Heart left ventricle (tissue), 11 donors: ENCODE measurements around the gene MEGF9. TPM values are rescaled to one million over a fixed set of nuclear protein-coding genes. Genes with fewer than 3 reads are reported as not detected.

ENCODE experiments used
- polyA plus RNA-seq, 2 donors: library from polyadenylated mRNA; stranded (reverse); fragments of 200-250 nt; gene quantifications; one replicate each; pipeline ENCODE4 v1.2.3, GENCODE V29; 2013
- total RNA-seq, 9 donors: library from RNA; depleted of rRNA in 2 of 9; stranded (reverse); fragments of >200 nt in 2 of 9; fragmentation: NEBNext Ultra II Directional in 3 of 9; extraction: Animal tissue kit (Norgen Biotek cat#: 25700) in 3 of 9; gene quantifications; one replicate each; pipeline versions ENCODE4 v1.1.0 to v1.2.4, GENCODE V29; 2016 to 2023
- donor health status: ischemic (EF 13 %, LVEDD 7.1; RV severe dilation, severe dysfunction).
- donor health status: healthy with polysubstance abuse.
- donor health status: DM: no; HTN: yes; CAD: no.
- donor health status: DM: no; HTN: no; CAD: no.
- donor health status: ischemic (EF 25% LVEDD 5.7; RV mildly dilated, moderate dysfunction).
- donor health status: healthy.
- donor health status: DM: yes; HTN: yes; CAD: no.
- donor health status: PGD.
- donor health status: nonischemic (EF 23%, LVEDD 6.1; RV moderate dilation, normal function).

MEGF9 gene
- total and polyA plus RNA-seq, 11 donors, result 2.2 to 46.0 (median 12.8) TPM

Other genes with a start within 250 kb of the MEGF9 start
- gene CDK5RAP2, start 134.3 kb downstream of the MEGF9 start, total RNA-seq, result 100 to 1,000 TPM in 1 of 9 donors, 10 to 100 TPM in 8; 43.0 to 114 (median 57.9) TPM
- gene CDK5RAP2, start 134.3 kb downstream of the MEGF9 start, polyA plus RNA-seq, result 10 to 100 TPM; 26.1 to 39.2 TPM
- 10 to 100 TPM; 27.0 to 58.7 (median 42.0) TPM for gene FBXW2, start 78.9 kb upstream of the MEGF9 start, total RNA-seq
- gene FBXW2, start 78.9 kb upstream of the MEGF9 start, polyA plus RNA-seq, result 10 to 100 TPM in 1 of 2 donors, 1 to 10 TPM in 1; 7.9 to 24.5 TPM
- gene PSMD5, start 128.5 kb upstream of the MEGF9 start, total RNA-seq, result 10 to 100 TPM; 10.2 to 17.9 (median 13.4) TPM
- 10 to 100 TPM in 1 of 2 donors, 1 to 10 TPM in 1; 4.8 to 16.5 TPM for gene PSMD5, start 128.5 kb upstream of the MEGF9 start, polyA plus RNA-seq
- 10 to 100 TPM in 8 of 9 donors, 1 to 10 TPM in 1; 9.6 to 28.0 (median 12.5) TPM for gene PHF19, start 162.7 kb upstream of the MEGF9 start, total RNA-seq
- gene PHF19, start 162.7 kb upstream of the MEGF9 start, polyA plus RNA-seq, result 10 to 100 TPM; 11.0 to 15.4 TPM
- 1 to 10 TPM in 7 of 9 donors, under 1 TPM in 2; 0.93 to 7.8 (median 1.8) TPM for gene TRAF1, start 212.3 kb upstream of the MEGF9 start, total RNA-seq
- 1 to 10 TPM; 1.7 to 2.4 TPM for gene TRAF1, start 212.3 kb upstream of the MEGF9 start, polyA plus RNA-seq